GM23338 (cell line): ENCODE data around the gene NXPE4. TPM values are rescaled to one million over a fixed set of nuclear protein-coding genes. Genes with fewer than 3 reads are reported as not detected.

Experiments
- ATAC-seq: fragments of 200-7000 bp; cut with Tn5 transposase; 3 replicates; pipeline ENCODE4 v1.9.1; 2020
- DNase-seq: peaks from one replicate; pipeline ENCODE4 v3.0.0-alpha.2; 2015; ENCODE audit warnings: low spot score
- H2AFZ ChIP-seq: fragments of 200-600 bp; sonication (generic); 2 replicates; pipeline ENCODE4 v1.8.0; 2016; ENCODE audit warnings: antibody characterized with exemption, mild to moderate bottlenecking, moderate library complexity
- H3F3A ChIP-seq: fragments of 200-600 bp; sonication (generic); replicated peaks from 2 replicates; pipeline ENCODE4 v1.8.0; 2017; ENCODE audit warnings: antibody characterized with exemption, mixed run types, low read depth
- H3K27ac ChIP-seq: fragments of 200-600 bp; sonication (generic); 2 replicates; pipeline ENCODE4 v1.6.1; 2016; ENCODE audit warnings: low read depth
- H3K27me3 ChIP-seq: fragments of 200-600 bp; sonication (generic); 2 replicates; pipeline ENCODE4 v1.8.0; 2016; ENCODE audit warnings: mild to moderate bottlenecking, mixed run types, moderate library complexity; ENCODE audit not compliant: insufficient read depth
- H3K36me3 ChIP-seq: fragments of 200-600 bp; sonication (generic); 2 replicates; pipeline ENCODE4 v1.8.0; 2016; ENCODE audit warnings: mild to moderate bottlenecking; ENCODE audit not compliant: insufficient read depth
- H3K4me1 ChIP-seq: fragments of 200-600 bp; sonication (generic); 2 replicates; pipeline ENCODE4 v1.8.0; 2016; ENCODE audit warnings: mild to moderate bottlenecking, moderate library complexity; ENCODE audit not compliant: insufficient read depth
- H3K4me2 ChIP-seq: fragments of 200-600 bp; sonication (generic); 2 replicates; pipeline ENCODE4 v1.7.1; 2017; ENCODE audit warnings: mixed run types
- H3K4me3 ChIP-seq: fragments of 200-600 bp; sonication (generic); 2 replicates; pipeline ENCODE4 v1.6.1; 2016; ENCODE audit warnings: mixed run types
- H3K79me2 ChIP-seq: fragments of 200-600 bp; sonication (generic); replicated peaks from 2 replicates; pipeline ENCODE4 v1.8.0; 2017; ENCODE audit warnings: mild to moderate bottlenecking; ENCODE audit not compliant: insufficient read depth
- H3K9me2 ChIP-seq: fragments of 200-600 bp; sonication (generic); 2 replicates; pipeline ENCODE4 v1.8.0; 2017; ENCODE audit not compliant: insufficient read depth
- H4K20me1 ChIP-seq: fragments of 200-600 bp; sonication (generic); replicated peaks from 2 replicates; pipeline ENCODE4 v1.8.0; 2017; ENCODE audit warnings: mild to moderate bottlenecking; ENCODE audit not compliant: insufficient read depth
- H3K27ac Mint-ChIP-seq: 2 replicates; pipeline ENCODE4 v1.8.0; 2020; ENCODE audit warnings: inconsistent platforms, mild to moderate bottlenecking, moderate library complexity, mixed read lengths
- H3K27me3 Mint-ChIP-seq: 3 replicates; pipeline ENCODE4 v1.8.0; 2022; ENCODE audit warnings: low read depth, mild to moderate bottlenecking, moderate library complexity, mixed read lengths, inconsistent platforms; ENCODE audit not compliant: insufficient read depth, poor library complexity
- H3K36me3 Mint-ChIP-seq: 3 replicates; pipeline ENCODE4 v1.8.0; 2021; ENCODE audit warnings: low read depth, mild to moderate bottlenecking, inconsistent platforms, moderate library complexity, mixed read lengths
- H3K4me1 Mint-ChIP-seq: 3 replicates; pipeline ENCODE4 v1.8.0; 2020; ENCODE audit warnings: mild to moderate bottlenecking, inconsistent platforms, mixed read lengths
- H3K4me3 Mint-ChIP-seq: 3 replicates; pipeline ENCODE4 v1.8.0; 2021; ENCODE audit warnings: moderate library complexity, mild to moderate bottlenecking, inconsistent platforms, mixed read lengths
- H3K9me3 Mint-ChIP-seq: 3 replicates; pipeline ENCODE4 v1.8.0; 2020; ENCODE audit warnings: moderate library complexity, mild to moderate bottlenecking, inconsistent platforms, mixed read lengths
- EZH2phosphoT487 ChIP-seq: fragments of 200-600 bp; sonication (generic); IDR thresholded peaks from one replicate; pipeline ENCODE4 v1.8.1; 2018; ENCODE audit warnings: antibody characterized with exemption; ENCODE audit not compliant: unreplicated experiment
- NANOG ChIP-seq: IDR thresholded peaks from 2 replicates; pipeline ENCODE4 v1.6.1; 2016; ENCODE audit warnings: antibody characterized with exemption, borderline replicate concordance
- polyA plus RNA-seq: library from polyadenylated mRNA; unstranded; fragments of >200 nt; fragmentation: Nextera tagmentation; extraction: Ambion mirVana; gene quantifications from 2 replicates; pipeline ENCODE4 v1.2.1, GENCODE V29; 2016
- total RNA-seq: library from RNA; depleted of rRNA; stranded (reverse); fragments of >200 nt; shearing (Covaris generic); gene quantifications from 2 replicates; pipeline ENCODE4 v1.2.3, GENCODE V29; 2014
- TF ChIP-seq, protein P1 (sequence below), 2 experiments: fragments of 200-600 bp in 1 of 2; sonication (generic) in 1 of 2; conservative IDR thresholded peaks; 2 replicates each; pipeline versions ENCODE4 v1.5.1 to v1.6.1; 2016 to 2017; ENCODE audit warnings: antibody characterized with exemption in 2 of 2, low read depth in 2 of 2, mild to moderate bottlenecking in 2 of 2, moderate library complexity in 1 of 2
- TF ChIP-seq, protein P2 (sequence below): IDR thresholded peaks from 2 replicates; pipeline ENCODE4 v1.6.1; 2016; ENCODE audit warnings: antibody characterized with exemption
- TF ChIP-seq, protein P3 (sequence below): IDR thresholded peaks from one replicate; pipeline ENCODE4 v1.6.1; 2018; ENCODE audit warnings: antibody characterized with exemption; ENCODE audit not compliant: unreplicated experiment

The NXPE4 gene
- total and polyA plus RNA-seq, 2 experiments from 2014 or later, result not detected

DNA sequence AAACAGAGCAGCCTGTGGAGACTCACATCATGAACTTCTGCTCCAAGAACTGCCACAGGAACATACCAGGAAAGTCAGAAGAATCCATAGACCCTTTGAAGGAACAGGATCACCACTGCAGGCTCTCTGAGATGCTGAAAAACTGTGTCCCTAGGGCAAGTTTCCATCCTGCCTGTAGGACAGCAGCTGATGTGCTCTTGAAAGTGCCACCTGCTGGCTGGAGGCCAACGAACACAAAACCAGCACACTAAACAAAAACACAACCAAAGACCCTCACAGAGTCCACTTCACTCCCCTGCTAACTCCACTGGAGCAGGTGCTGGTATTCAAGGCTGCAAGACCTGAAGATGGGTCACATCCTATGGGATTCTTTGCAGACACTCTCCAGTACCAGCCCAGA, 23.9 kb downstream of the NXPE4 start:
- H4K20me1 ChIP-seq, result no peaks in the 10 kb centered on the region
- no peak for DNase-seq
- H3K36me3 Mint-ChIP-seq, result peaks cover 5% of the 10 kb centered on the region; the same call in 2 of the 3 replicates
- no peak overlapping the region; the same call in 1 of the 2 replicates for H2AFZ ChIP-seq
- H3K4me3 ChIP-seq, result no peak overlapping the region
- no peak overlapping the region for H3K27ac ChIP-seq
- no peak for ATAC-seq
- no peak overlapping the region for H3K4me2 ChIP-seq
- peaks cover 13% of the 10 kb centered on the region; the same call in 2 of the 3 replicates for H3K4me1 Mint-ChIP-seq
- no peak overlapping the region for H3K4me3 Mint-ChIP-seq
- peaks cover 11% of the 10 kb centered on the region for H3K4me1 ChIP-seq
- H3K27me3 Mint-ChIP-seq, result peaks cover 1% of the 10 kb centered on the region
- no peaks in the 10 kb centered on the region for H3F3A ChIP-seq
- TF ChIP-seq, protein P1, sequence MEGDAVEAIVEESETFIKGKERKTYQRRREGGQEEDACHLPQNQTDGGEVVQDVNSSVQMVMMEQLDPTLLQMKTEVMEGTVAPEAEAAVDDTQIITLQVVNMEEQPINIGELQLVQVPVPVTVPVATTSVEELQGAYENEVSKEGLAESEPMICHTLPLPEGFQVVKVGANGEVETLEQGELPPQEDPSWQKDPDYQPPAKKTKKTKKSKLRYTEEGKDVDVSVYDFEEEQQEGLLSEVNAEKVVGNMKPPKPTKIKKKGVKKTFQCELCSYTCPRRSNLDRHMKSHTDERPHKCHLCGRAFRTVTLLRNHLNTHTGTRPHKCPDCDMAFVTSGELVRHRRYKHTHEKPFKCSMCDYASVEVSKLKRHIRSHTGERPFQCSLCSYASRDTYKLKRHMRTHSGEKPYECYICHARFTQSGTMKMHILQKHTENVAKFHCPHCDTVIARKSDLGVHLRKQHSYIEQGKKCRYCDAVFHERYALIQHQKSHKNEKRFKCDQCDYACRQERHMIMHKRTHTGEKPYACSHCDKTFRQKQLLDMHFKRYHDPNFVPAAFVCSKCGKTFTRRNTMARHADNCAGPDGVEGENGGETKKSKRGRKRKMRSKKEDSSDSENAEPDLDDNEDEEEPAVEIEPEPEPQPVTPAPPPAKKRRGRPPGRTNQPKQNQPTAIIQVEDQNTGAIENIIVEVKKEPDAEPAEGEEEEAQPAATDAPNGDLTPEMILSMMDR (conservative IDR thresholded peaks at IDR 0.05; ENCODE audit: low read depth in 2 of 2), result peak; percentile 31 to 57
- TF ChIP-seq, protein P2, sequence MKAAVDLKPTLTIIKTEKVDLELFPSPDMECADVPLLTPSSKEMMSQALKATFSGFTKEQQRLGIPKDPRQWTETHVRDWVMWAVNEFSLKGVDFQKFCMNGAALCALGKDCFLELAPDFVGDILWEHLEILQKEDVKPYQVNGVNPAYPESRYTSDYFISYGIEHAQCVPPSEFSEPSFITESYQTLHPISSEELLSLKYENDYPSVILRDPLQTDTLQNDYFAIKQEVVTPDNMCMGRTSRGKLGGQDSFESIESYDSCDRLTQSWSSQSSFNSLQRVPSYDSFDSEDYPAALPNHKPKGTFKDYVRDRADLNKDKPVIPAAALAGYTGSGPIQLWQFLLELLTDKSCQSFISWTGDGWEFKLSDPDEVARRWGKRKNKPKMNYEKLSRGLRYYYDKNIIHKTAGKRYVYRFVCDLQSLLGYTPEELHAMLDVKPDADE, result no peak
- H3K27me3 ChIP-seq, result no peaks in the 10 kb centered on the region
- peaks cover 6% of the 10 kb centered on the region; the same call in 1 of the 2 replicates for H3K9me2 ChIP-seq
- H3K79me2 ChIP-seq, result no peaks in the 10 kb centered on the region
- no peaks in the 10 kb centered on the region for H3K36me3 ChIP-seq
- peaks cover 8% of the 10 kb centered on the region; the same call in 2 of the 3 replicates for H3K9me3 Mint-ChIP-seq
- no peak overlapping the region for H3K27ac Mint-ChIP-seq

DNA sequence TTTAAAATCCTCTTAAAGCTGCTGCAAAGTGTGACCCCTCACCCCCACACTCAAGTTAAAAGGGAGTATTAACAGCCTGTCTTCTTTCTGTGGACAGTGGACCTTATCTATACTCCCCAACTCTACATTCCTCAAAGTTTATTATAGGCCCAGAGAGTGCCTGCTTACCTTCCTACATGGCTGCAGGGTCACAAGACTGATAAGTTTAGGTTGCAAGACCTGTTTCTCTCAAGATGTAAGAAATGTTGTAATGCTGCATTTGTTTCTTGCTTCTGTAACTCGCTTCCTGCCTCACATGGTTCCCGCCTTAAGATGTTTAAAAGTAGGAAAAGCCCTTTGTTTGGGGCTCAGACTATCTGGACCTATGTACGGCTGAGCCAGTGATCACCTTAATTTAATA, 25.8 kb downstream of the NXPE4 start:
- no peak for ATAC-seq
- Histone ChIP-seq H3F3A (no peaks in the 10 kb centered on the region), H3K9me2 (peaks cover 6% of the 10 kb centered on the region), H4K20me1 (no peaks in the 10 kb centered on the region), H3K36me3 (no peaks in the 10 kb centered on the region), H3K4me1 (peaks cover 14% of the 10 kb centered on the region), H3K4me3 (no peak overlapping the region), H2AFZ (peak overlapping the region; percentile 33), H3K79me2 (no peaks in the 10 kb centered on the region), H3K4me2 (no peak overlapping the region), H3K27me3 (no peaks in the 10 kb centered on the region), H3K27ac (no peak overlapping the region)
- peaks cover 8% of the 10 kb centered on the region; the same call in 2 of the 3 replicates for H3K9me3 Mint-ChIP-seq
- no peak overlapping the region for H3K4me3 Mint-ChIP-seq
- peaks cover 5% of the 10 kb centered on the region; the same call in 2 of the 3 replicates for H3K36me3 Mint-ChIP-seq
- H3K4me1 Mint-ChIP-seq, result peaks cover 24% of the 10 kb centered on the region
- no peak for DNase-seq
- no peak for TF ChIP-seq EZH2phosphoT487
- TF ChIP-seq NANOG, result no peak
- TF ChIP-seq, protein P2, result no peak
- peaks cover 1% of the 10 kb centered on the region for H3K27me3 Mint-ChIP-seq
- H3K27ac Mint-ChIP-seq, result no peak overlapping the region

DNA sequence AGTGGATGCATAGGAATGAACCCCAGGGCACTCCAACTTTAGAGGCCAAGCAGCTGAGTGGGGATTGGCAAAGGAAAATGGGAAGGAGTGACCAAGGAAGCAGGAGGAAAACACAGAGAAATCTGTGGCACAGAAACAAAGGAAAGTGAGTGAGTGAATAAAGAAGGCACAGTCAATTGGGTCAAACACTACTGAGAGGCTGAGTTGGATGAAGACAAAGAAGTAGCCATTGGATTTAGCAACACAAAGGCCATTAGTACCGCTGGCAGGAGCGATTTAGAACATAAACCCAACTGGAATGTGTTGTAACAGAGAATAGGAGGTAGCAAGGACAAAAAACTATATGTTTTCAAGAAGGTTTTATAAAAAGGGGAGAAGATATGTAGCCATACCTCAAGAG, 29.3 kb downstream of the NXPE4 start:
- Mint-ChIP-seq H3K36me3 (peaks cover 2% of the 10 kb centered on the region; the same call in 1 of the 3 replicates), H3K4me1 (peaks cover 24% of the 10 kb centered on the region), H3K9me3 (no peaks in the 10 kb centered on the region), H3K27ac (no peak overlapping the region; the same call in 1 of the 2 replicates), H3K27me3 (peaks cover 1% of the 10 kb centered on the region), H3K4me3 (no peak overlapping the region)
- ATAC-seq (peak; percentile 86), DNase-seq (peak; percentile 43)
- no peaks in the 10 kb centered on the region for H3K79me2 ChIP-seq
- H3F3A ChIP-seq, result no peaks in the 10 kb centered on the region
- peaks cover 14% of the 10 kb centered on the region for H3K4me1 ChIP-seq
- H3K27ac ChIP-seq, result 0 out of 2 replicates have a peak overlapping the region, but pooled peaks have one; percentile 0
- peak overlapping the region; percentile 1 for H3K4me2 ChIP-seq
- H4K20me1 ChIP-seq, result no peaks in the 10 kb centered on the region
- H3K9me2 ChIP-seq, result peaks cover 6% of the 10 kb centered on the region
- no peak overlapping the region; the same call in 1 of the 2 replicates for H2AFZ ChIP-seq
- no peak overlapping the region for H3K4me3 ChIP-seq
- H3K36me3 ChIP-seq, result no peaks in the 10 kb centered on the region
- H3K27me3 ChIP-seq, result no peaks in the 10 kb centered on the region
- TF ChIP-seq, protein P3, sequence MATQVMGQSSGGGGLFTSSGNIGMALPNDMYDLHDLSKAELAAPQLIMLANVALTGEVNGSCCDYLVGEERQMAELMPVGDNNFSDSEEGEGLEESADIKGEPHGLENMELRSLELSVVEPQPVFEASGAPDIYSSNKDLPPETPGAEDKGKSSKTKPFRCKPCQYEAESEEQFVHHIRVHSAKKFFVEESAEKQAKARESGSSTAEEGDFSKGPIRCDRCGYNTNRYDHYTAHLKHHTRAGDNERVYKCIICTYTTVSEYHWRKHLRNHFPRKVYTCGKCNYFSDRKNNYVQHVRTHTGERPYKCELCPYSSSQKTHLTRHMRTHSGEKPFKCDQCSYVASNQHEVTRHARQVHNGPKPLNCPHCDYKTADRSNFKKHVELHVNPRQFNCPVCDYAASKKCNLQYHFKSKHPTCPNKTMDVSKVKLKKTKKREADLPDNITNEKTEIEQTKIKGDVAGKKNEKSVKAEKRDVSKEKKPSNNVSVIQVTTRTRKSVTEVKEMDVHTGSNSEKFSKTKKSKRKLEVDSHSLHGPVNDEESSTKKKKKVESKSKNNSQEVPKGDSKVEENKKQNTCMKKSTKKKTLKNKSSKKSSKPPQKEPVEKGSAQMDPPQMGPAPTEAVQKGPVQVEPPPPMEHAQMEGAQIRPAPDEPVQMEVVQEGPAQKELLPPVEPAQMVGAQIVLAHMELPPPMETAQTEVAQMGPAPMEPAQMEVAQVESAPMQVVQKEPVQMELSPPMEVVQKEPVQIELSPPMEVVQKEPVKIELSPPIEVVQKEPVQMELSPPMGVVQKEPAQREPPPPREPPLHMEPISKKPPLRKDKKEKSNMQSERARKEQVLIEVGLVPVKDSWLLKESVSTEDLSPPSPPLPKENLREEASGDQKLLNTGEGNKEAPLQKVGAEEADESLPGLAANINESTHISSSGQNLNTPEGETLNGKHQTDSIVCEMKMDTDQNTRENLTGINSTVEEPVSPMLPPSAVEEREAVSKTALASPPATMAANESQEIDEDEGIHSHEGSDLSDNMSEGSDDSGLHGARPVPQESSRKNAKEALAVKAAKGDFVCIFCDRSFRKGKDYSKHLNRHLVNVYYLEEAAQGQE, result no peak
